Heart right ventricle (tissue), 16 donors: Measurements from ENCODE around the gene CAPN13. TPM values are rescaled to one million over a fixed set of nuclear protein-coding genes. Genes with fewer than 3 reads are reported as not detected.
"Not testable (repeated sequence)": the region's sequence is repeated elsewhere in the genome, so short reads cannot be mapped to it uniquely, and the experiment has no call there.

Experiments used
- ATAC-seq, 8 donors: fragments of 200-7000 bp; cut with Tn5 transposase; one replicate each; pipeline ENCODE4 v1.9.1; 2020; ENCODE audit warnings: mild to moderate bottlenecking in 8 of 8, moderate library complexity in 8 of 8, moderate number of reproducible peaks in 1 of 8
- DNase-seq, 2 donors: peaks; one replicate each; pipeline ENCODE4 v3.0.0-alpha.2; 2020
- H3K27ac ChIP-seq, 10 donors: fragments of 200-600 bp; sonication (generic) in 2 of 10; one replicate each; pipeline versions ENCODE4 v1.5.0 to v1.8.0; 2020 to 2022; ENCODE audit warnings: mild to moderate bottlenecking in 3 of 10
- H3K27me3 ChIP-seq, 7 donors: fragments of 200-600 bp; one replicate each; pipeline ENCODE4 v1.8.0; 2021 to 2022; ENCODE audit warnings: mild to moderate bottlenecking in 2 of 7
- H3K36me3 ChIP-seq, 9 donors: fragments of 200-600 bp; sonication (generic) in 1 of 9; one replicate each; pipeline versions ENCODE4 v1.5.0 to v1.8.0; 2020 to 2022; ENCODE audit warnings: mild to moderate bottlenecking in 2 of 9
- H3K4me1 ChIP-seq, 9 donors: fragments of 200-600 bp; sonication (generic) in 1 of 9; one replicate each; pipeline versions ENCODE4 v1.5.0 to v1.8.0; 2020 to 2022; ENCODE audit warnings: mild to moderate bottlenecking in 4 of 9
- H3K4me3 ChIP-seq, 10 donors: fragments of 200-600 bp; sonication (generic) in 2 of 10; one replicate each; pipeline versions ENCODE4 v1.5.0 to v1.8.0; 2020 to 2022; ENCODE audit warnings: mild to moderate bottlenecking in 7 of 10, moderate library complexity in 2 of 10
- H3K9me3 ChIP-seq, 11 donors: fragments of 200-600 bp in 10 of 11; sonication (generic) in 2 of 11; one replicate each; pipeline versions ENCODE4 v1.5.0 to v1.8.0; 2013 to 2022; ENCODE audit warnings: mild to moderate bottlenecking in 2 of 11, control low read depth in 1 of 11, moderate library complexity in 1 of 11
- WGBS, 2 donors: extraction: QIAGEN DNeasy Blood & Tissue Kit; methylation state at CpG; one replicate each; pipeline ENCODE4 v1.1.7; 2013; ENCODE audit warnings: inconsistent platforms in 1 of 2; 5-methylcytosine and 5-hydroxymethylcytosine counted together
- intact Hi-C, 10 donors: fragments of 100-400 bp; cut with DNase I; formaldehyde crosslinking; loops; one replicate each; pipeline versions ENCODE4 v1.11.1 to v1.14.2; 2022
- polyA plus RNA-seq, 2 donors: library from polyadenylated mRNA; stranded (reverse); fragments of 200-250 nt; gene quantifications; one replicate each; pipeline ENCODE4 v1.2.3, GENCODE V29; 2013
- total RNA-seq, 10 donors: library from RNA; stranded (reverse); fragmentation: NEBNext Ultra II Directional in 3 of 10; extraction: Animal tissue kit (Norgen Biotek cat#: 25700) in 3 of 10; gene quantifications; one replicate each; pipeline versions ENCODE4 v1.2.1 to v1.2.4, GENCODE V29; 2021 to 2023
- TF ChIP-seq, protein P1 (sequence below), 9 donors: fragments of 200-600 bp; sonication (generic) in 2 of 9; IDR thresholded peaks; one replicate each; pipeline versions ENCODE4 v1.5.0 to v1.8.0; 2021 to 2022; ENCODE audit warnings: antibody characterized with exemption in 9 of 9, mild to moderate bottlenecking in 5 of 9, moderate library complexity in 1 of 9
- donor health status: Arrhythmogenic right ventricular cardiomyopathy.
- donor health status: ischemic (EF 13 %, LVEDD 7.1; RV severe dilation, severe dysfunction).
- donor health status: healthy with polysubstance abuse.
- donor health status: DM: no; HTN: yes; CAD: no.
- donor health status: DM: no; HTN: no; CAD: no.
- donor health status: ischemic (EF 25% LVEDD 6.9; RV normal size, moderate dysfunction).
- donor health status: ischemic (EF 25% LVEDD 5.7; RV mildly dilated, moderate dysfunction).
- donor health status: healthy.
- donor health status: DM: yes; HTN: yes; CAD: no.
- donor health status: Ischemic cardiomyopathy.
- donor health status: ischemic (EF 35%, LVEDD 5.7; RV mildly dilated, moderate dysfunction).
- donor health status: nonischemic (EF 11% LVEDD 7.7; RV severe dilation, severe dysfunction).
- donor health status: DM: yes; HTN: yes; CAD: no.
- donor health status: PGD.
- donor health status: ischemic (EF 29% LVEDD 5.4; RV normal size, mild dysfunction).
- donor health status: nonischemic (EF 23%, LVEDD 6.1; RV moderate dilation, normal function).

CAPN13 gene
- total and polyA plus RNA-seq, 12 donors = 0.09 TPM; not detected in 11

GRCh38 chr2:30704309-30705020 is 102.8 kb downstream of the CAPN13 start:
- Histone ChIP-seq H3K9me3 (peaks cover 0 to 34% (median 22%) of the 10 kb centered on the region in 11 donors), H3K4me1 (peaks cover 4 to 40% (median 15%) of the 10 kb centered on the region in 9 donors), H3K36me3 (no peaks in the 10 kb centered on the region), H3K4me3 (no peak overlapping the region), H3K27me3 (no peaks in the 10 kb centered on the region), H3K27ac (peak overlapping the region in 5 of 10 donors; percentile 20 to 46 (median 43))
- intact Hi-C loops = loop anchor here in 9 of 10 donors (2.0 to 10.0 kb wide), 11 partner anchors 140 to 537 kb away; no protein-coding TSS in a partner anchor
- TF ChIP-seq, protein P1, sequence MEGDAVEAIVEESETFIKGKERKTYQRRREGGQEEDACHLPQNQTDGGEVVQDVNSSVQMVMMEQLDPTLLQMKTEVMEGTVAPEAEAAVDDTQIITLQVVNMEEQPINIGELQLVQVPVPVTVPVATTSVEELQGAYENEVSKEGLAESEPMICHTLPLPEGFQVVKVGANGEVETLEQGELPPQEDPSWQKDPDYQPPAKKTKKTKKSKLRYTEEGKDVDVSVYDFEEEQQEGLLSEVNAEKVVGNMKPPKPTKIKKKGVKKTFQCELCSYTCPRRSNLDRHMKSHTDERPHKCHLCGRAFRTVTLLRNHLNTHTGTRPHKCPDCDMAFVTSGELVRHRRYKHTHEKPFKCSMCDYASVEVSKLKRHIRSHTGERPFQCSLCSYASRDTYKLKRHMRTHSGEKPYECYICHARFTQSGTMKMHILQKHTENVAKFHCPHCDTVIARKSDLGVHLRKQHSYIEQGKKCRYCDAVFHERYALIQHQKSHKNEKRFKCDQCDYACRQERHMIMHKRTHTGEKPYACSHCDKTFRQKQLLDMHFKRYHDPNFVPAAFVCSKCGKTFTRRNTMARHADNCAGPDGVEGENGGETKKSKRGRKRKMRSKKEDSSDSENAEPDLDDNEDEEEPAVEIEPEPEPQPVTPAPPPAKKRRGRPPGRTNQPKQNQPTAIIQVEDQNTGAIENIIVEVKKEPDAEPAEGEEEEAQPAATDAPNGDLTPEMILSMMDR (IDR thresholded peaks at IDR 0.05) = no peak
- WGBS, 2 donors = 51 to 63% methylated on average over 3 of the region's 3 CpGs
- no peak for DNase-seq
- ATAC-seq = no peak

DNA sequence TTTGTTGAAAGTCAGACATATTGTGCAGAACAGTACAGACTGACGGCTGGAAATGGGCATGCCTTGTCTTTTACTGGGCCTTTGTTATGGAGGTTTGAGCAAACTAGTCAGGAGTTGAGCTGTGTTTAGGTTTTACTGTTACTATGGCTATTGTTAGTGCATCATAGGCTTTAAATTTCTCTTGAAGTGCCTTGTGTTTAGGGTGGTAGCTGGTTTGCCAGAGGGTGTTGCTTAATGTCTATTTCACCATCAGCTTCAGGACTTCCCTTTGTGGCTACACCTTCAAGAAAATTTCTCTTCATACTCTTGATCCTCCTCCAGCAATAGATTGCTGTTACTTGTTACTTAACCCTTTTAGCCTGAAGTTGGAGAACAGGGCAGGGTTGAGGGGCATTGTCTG is 104.6 kb downstream of the CAPN13 start:
- no peak for ATAC-seq
- TF ChIP-seq, protein P1 (IDR thresholded peaks at IDR 0.05) = no peak
- 86 to 88% methylated on average over 1 of the region's 1 CpG for WGBS, 2 donors
- Histone ChIP-seq H3K27ac (no peak overlapping the region), H3K27me3 (no peaks in the 10 kb centered on the region), H3K4me1 (peaks cover 4 to 29% (median 15%) of the 10 kb centered on the region in 9 donors), H3K4me3 (no peak overlapping the region), H3K36me3 (no peaks in the 10 kb centered on the region), H3K9me3 (peaks cover 0 to 34% (median 22%) of the 10 kb centered on the region in 11 donors)
- intact Hi-C loops = loop anchor here in 6 of 10 donors (5.0 to 10.0 kb wide), 5 partner anchors 138 to 535 kb away; no protein-coding TSS in a partner anchor
- DNase-seq = no peak

GRCh38 chr2:30701782-30702181 is 105.5 kb downstream of the CAPN13 start:
- DNase-seq (no peak), ATAC-seq (no peak)
- TF ChIP-seq, protein P1 (IDR thresholded peaks at IDR 0.05) = no peak
- Histone ChIP-seq H3K27me3 (no peaks in the 10 kb centered on the region), H3K4me3 (no peak overlapping the region), H3K36me3 (no peaks in the 10 kb centered on the region), H3K9me3 (peaks cover 0 to 36% (median 22%) of the 10 kb centered on the region in 11 donors), H3K4me1 (peaks cover 4 to 21% (median 12%) of the 10 kb centered on the region in 9 donors), H3K27ac (no peak overlapping the region)
- intact Hi-C loops = loop anchor here in 6 of 10 donors (5.0 to 10.0 kb wide), 5 partner anchors 137 to 534 kb away; no protein-coding TSS in a partner anchor
- 53 to 57% methylated on average over 2 of the region's 2 CpGs for WGBS, 2 donors

- intact Hi-C loops = loop anchor here in 2 of 10 donors (10.0 kb wide), 3 partner anchors 253 to 363 kb away; partner anchors contain the start of gene LCLAT1 (in 1 of the 2)
- not testable (repeated sequence) for H3K4me3 ChIP-seq, DNase-seq, H3K27me3 ChIP-seq, ATAC-seq, H3K27ac ChIP-seq, H3K36me3 ChIP-seq
- WGBS, 2 donors = 89 to 94% methylated on average over 17 to 18 of the region's 18 CpGs
- peaks cover 0 to 26% (median 18%) of the 10 kb centered on the region in 11 donors for H3K9me3 ChIP-seq
- TF ChIP-seq, protein P1 (IDR thresholded peaks at IDR 0.05) = peak in 1 of 9 donors; percentile 12
- H3K4me1 ChIP-seq = peaks cover 5 to 23% (median 17%) of the 10 kb centered on the region in 9 donors
Measured at GRCh38 chr2:30697242-30698103, 109.8 kb downstream of the CAPN13 start.
